WTC11 (cell line): ENCODE measurements around the gene NKX2-4.

Experiments used
- FOXP1 ChIP-seq: sonication (generic); formaldehyde crosslinking; IDR thresholded peaks from 2 replicates; pipeline ENCODE4 v1.8.0; 2022; ENCODE audit warnings: missing genetic modification reagents, mild to moderate bottlenecking, moderate library complexity, borderline replicate concordance
- JUN ChIP-seq: sonication (generic); formaldehyde crosslinking; IDR thresholded peaks from 2 replicates; pipeline ENCODE4 v1.8.0; 2023; ENCODE audit warnings: mild to moderate bottlenecking, missing genetic modification reagents
- NFE2L1 ChIP-seq: sonication (generic); formaldehyde crosslinking; IDR thresholded peaks from 2 replicates; pipeline ENCODE4 v1.8.1; 2023; ENCODE audit warnings: missing genetic modification reagents
- SP1 ChIP-seq: sonication (generic); formaldehyde crosslinking; conservative IDR thresholded peaks from 2 replicates; pipeline ENCODE4 v1.8.1; 2022; ENCODE audit warnings: missing genetic modification reagents
- TCF7 ChIP-seq: sonication (generic); formaldehyde crosslinking; IDR thresholded peaks from 2 replicates; pipeline ENCODE4 v1.8.0; 2022; ENCODE audit warnings: mild to moderate bottlenecking, low read depth, missing genetic modification reagents, moderate library complexity
- ZBTB21 ChIP-seq: sonication (generic); formaldehyde crosslinking; IDR thresholded peaks from 2 replicates; pipeline ENCODE4 v1.8.1; 2023; ENCODE audit warnings: mild to moderate bottlenecking, missing genetic modification reagents, borderline replicate concordance
- TF ChIP-seq, protein P1 (sequence below): sonication (generic); formaldehyde crosslinking; IDR thresholded peaks from 2 replicates; pipeline ENCODE4 v1.8.1; 2023; ENCODE audit warnings: mild to moderate bottlenecking, missing genetic modification reagents
- TF ChIP-seq, protein P2 (sequence below): sonication (generic); formaldehyde crosslinking; IDR thresholded peaks from 2 replicates; pipeline ENCODE4 v1.8.1; 2023; ENCODE audit warnings: mild to moderate bottlenecking, missing genetic modification reagents, borderline replicate concordance
- TF ChIP-seq, protein P3 (sequence below): fragments of 200-600 bp; IDR thresholded peaks from 2 replicates; pipeline ENCODE4 v1.8.0; 2022; ENCODE audit warnings: antibody characterized with exemption
- TF ChIP-seq, protein P4 (sequence below): sonication (generic); formaldehyde crosslinking; IDR thresholded peaks from 2 replicates; pipeline ENCODE4 v1.8.0; 2022; ENCODE audit warnings: mild to moderate bottlenecking, missing genetic modification reagents
- TF ChIP-seq, protein P5 (sequence below): fragments of 250-450 bp; sonication (Bioruptor Pico); IDR thresholded peaks from 2 replicates; pipeline ENCODE4 v2.1.2; 2022; ENCODE audit warnings: mild to moderate bottlenecking, moderate library complexity
- TF ChIP-seq, protein P6 (sequence below): sonication (generic); formaldehyde crosslinking; IDR thresholded peaks from 2 replicates; pipeline ENCODE4 v1.8.0; 2022; ENCODE audit warnings: mild to moderate bottlenecking, missing genetic modification reagents

DNA sequence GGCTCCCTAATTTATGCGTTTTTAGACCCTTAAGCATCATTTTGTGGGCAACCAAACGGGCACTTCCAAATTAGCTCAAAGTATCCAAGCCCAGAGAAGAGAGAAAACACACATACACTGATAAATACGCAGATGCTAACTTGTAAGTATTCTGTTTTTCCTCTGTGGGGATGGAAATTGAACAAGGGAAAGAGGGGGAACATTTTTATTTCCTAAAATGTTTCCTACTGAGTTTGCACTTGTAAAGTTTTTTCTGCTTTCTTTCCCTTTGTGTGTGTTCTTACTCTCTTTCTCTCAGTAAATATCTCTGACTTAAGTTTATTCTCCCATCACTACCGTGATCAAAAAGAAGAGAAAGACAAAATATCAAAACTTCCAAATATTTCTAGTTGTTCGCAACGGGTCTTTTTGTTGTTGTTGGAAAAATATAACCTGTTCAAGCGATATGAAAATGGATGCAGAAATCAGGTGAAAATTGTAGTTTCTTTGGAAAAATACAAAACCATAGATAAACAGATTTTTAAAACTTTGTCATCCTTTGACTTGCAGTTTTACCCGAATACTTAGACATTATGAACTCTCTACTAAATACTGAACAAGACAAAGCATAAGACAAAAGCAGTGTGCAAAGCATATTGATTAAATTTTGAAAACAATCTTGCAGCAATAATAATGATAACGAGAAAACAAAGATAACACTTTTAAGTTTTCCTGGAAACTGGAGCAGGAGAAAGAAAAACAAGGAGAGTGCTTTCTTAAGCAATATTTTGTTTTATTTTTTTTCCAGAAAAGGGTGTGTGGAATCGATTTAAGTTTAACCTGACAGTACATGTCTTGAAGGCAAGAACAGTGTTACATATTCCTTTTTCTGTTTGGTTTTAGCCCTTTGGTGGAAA lies 1.0 kb upstream of the NKX2-4 start:
- TF ChIP-seq, protein P1, sequence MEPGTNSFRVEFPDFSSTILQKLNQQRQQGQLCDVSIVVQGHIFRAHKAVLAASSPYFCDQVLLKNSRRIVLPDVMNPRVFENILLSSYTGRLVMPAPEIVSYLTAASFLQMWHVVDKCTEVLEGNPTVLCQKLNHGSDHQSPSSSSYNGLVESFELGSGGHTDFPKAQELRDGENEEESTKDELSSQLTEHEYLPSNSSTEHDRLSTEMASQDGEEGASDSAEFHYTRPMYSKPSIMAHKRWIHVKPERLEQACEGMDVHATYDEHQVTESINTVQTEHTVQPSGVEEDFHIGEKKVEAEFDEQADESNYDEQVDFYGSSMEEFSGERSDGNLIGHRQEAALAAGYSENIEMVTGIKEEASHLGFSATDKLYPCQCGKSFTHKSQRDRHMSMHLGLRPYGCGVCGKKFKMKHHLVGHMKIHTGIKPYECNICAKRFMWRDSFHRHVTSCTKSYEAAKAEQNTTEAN (CRISPR knock-in tag) = no peak
- TF ChIP-seq, protein P2, sequence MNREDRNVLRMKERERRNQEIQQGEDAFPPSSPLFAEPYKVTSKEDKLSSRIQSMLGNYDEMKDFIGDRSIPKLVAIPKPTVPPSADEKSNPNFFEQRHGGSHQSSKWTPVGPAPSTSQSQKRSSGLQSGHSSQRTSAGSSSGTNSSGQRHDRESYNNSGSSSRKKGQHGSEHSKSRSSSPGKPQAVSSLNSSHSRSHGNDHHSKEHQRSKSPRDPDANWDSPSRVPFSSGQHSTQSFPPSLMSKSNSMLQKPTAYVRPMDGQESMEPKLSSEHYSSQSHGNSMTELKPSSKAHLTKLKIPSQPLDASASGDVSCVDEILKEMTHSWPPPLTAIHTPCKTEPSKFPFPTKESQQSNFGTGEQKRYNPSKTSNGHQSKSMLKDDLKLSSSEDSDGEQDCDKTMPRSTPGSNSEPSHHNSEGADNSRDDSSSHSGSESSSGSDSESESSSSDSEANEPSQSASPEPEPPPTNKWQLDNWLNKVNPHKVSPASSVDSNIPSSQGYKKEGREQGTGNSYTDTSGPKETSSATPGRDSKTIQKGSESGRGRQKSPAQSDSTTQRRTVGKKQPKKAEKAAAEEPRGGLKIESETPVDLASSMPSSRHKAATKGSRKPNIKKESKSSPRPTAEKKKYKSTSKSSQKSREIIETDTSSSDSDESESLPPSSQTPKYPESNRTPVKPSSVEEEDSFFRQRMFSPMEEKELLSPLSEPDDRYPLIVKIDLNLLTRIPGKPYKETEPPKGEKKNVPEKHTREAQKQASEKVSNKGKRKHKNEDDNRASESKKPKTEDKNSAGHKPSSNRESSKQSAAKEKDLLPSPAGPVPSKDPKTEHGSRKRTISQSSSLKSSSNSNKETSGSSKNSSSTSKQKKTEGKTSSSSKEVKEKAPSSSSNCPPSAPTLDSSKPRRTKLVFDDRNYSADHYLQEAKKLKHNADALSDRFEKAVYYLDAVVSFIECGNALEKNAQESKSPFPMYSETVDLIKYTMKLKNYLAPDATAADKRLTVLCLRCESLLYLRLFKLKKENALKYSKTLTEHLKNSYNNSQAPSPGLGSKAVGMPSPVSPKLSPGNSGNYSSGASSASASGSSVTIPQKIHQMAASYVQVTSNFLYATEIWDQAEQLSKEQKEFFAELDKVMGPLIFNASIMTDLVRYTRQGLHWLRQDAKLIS (CRISPR knock-in tag) = no peak
- TF ChIP-seq SP1 (no peak), NFE2L1 (no peak), TCF7 (no peak), ZBTB21 (CRISPR knock-in tag) (no peak), JUN (CRISPR knock-in tag) (no peak), FOXP1 (CRISPR knock-in tag) (no peak)
- TF ChIP-seq, protein P3, sequence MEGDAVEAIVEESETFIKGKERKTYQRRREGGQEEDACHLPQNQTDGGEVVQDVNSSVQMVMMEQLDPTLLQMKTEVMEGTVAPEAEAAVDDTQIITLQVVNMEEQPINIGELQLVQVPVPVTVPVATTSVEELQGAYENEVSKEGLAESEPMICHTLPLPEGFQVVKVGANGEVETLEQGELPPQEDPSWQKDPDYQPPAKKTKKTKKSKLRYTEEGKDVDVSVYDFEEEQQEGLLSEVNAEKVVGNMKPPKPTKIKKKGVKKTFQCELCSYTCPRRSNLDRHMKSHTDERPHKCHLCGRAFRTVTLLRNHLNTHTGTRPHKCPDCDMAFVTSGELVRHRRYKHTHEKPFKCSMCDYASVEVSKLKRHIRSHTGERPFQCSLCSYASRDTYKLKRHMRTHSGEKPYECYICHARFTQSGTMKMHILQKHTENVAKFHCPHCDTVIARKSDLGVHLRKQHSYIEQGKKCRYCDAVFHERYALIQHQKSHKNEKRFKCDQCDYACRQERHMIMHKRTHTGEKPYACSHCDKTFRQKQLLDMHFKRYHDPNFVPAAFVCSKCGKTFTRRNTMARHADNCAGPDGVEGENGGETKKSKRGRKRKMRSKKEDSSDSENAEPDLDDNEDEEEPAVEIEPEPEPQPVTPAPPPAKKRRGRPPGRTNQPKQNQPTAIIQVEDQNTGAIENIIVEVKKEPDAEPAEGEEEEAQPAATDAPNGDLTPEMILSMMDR = no peak
- TF ChIP-seq, protein P4, sequence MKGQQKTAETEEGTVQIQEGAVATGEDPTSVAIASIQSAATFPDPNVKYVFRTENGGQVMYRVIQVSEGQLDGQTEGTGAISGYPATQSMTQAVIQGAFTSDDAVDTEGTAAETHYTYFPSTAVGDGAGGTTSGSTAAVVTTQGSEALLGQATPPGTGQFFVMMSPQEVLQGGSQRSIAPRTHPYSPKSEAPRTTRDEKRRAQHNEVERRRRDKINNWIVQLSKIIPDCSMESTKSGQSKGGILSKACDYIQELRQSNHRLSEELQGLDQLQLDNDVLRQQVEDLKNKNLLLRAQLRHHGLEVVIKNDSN (CRISPR knock-in tag) = no peak
- TF ChIP-seq, protein P5, sequence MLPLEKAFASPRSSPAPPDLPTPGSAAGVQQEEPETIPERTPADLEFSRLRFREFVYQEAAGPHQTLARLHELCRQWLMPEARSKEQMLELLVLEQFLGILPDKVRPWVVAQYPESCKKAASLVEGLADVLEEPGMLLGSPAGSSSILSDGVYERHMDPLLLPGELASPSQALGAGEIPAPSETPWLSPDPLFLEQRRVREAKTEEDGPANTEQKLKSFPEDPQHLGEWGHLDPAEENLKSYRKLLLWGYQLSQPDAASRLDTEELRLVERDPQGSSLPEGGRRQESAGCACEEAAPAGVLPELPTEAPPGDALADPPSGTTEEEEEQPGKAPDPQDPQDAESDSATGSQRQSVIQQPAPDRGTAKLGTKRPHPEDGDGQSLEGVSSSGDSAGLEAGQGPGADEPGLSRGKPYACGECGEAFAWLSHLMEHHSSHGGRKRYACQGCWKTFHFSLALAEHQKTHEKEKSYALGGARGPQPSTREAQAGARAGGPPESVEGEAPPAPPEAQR (CRISPR knock-in tag) = no peak
- TF ChIP-seq, protein P6, sequence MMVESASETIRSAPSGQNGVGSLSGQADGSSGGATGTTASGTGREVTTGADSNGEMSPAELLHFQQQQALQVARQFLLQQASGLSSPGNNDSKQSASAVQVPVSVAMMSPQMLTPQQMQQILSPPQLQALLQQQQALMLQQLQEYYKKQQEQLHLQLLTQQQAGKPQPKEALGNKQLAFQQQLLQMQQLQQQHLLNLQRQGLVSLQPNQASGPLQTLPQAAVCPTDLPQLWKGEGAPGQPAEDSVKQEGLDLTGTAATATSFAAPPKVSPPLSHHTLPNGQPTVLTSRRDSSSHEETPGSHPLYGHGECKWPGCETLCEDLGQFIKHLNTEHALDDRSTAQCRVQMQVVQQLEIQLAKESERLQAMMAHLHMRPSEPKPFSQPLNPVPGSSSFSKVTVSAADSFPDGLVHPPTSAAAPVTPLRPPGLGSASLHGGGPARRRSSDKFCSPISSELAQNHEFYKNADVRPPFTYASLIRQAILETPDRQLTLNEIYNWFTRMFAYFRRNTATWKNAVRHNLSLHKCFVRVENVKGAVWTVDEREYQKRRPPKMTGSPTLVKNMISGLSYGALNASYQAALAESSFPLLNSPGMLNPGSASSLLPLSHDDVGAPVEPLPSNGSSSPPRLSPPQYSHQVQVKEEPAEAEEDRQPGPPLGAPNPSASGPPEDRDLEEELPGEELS (CRISPR knock-in tag) = no peak
